ENCODE measurements around the gene AUH.

DNA sequence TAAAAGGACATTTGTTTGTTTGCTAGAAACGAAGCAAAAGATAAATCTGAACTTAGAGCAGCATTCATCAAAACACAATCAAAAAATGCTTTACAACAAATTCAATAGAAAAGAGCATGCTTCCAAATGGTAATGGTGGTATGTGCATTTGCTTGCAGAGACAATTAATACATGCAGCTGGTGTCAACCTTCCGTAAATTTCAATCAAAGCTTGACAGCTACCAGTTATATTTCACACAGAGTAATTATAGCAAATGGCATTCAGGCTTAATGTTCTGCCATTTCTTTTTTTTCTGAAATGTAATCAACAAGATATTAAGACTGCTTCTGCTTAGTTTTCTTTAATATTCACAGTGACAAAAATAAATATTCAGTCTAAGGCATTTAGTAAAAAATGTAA is 90.6 kb downstream of the AUH start:
- TF ChIP-seq EZH2phosphoT487 (IDR thresholded peaks at IDR 0.05; ENCODE audit: borderline replicate concordance, low read depth, low read length) = no peak
- TF ChIP-seq, protein P1, sequence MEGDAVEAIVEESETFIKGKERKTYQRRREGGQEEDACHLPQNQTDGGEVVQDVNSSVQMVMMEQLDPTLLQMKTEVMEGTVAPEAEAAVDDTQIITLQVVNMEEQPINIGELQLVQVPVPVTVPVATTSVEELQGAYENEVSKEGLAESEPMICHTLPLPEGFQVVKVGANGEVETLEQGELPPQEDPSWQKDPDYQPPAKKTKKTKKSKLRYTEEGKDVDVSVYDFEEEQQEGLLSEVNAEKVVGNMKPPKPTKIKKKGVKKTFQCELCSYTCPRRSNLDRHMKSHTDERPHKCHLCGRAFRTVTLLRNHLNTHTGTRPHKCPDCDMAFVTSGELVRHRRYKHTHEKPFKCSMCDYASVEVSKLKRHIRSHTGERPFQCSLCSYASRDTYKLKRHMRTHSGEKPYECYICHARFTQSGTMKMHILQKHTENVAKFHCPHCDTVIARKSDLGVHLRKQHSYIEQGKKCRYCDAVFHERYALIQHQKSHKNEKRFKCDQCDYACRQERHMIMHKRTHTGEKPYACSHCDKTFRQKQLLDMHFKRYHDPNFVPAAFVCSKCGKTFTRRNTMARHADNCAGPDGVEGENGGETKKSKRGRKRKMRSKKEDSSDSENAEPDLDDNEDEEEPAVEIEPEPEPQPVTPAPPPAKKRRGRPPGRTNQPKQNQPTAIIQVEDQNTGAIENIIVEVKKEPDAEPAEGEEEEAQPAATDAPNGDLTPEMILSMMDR (conservative IDR thresholded peaks at IDR 0.05; ENCODE audit: low read length) = no peak
